GM23338 (cell line): ENCODE measurements around the gene ABCA7. TPM values are rescaled to one million over a fixed set of nuclear protein-coding genes. Genes with fewer than 3 reads are reported as not detected.

Experiments
- ATAC-seq: fragments of 200-7000 bp; cut with Tn5 transposase; 3 replicates; pipeline ENCODE4 v1.9.1; 2020
- DNase-seq: peaks from one replicate; pipeline ENCODE4 v3.0.0-alpha.2; 2015; ENCODE audit warnings: low spot score
- H2AFZ ChIP-seq: fragments of 200-600 bp; sonication (generic); 2 replicates; pipeline ENCODE4 v1.8.0; 2016; ENCODE audit warnings: antibody characterized with exemption, mild to moderate bottlenecking, moderate library complexity
- H3F3A ChIP-seq: fragments of 200-600 bp; sonication (generic); replicated peaks from 2 replicates; pipeline ENCODE4 v1.8.0; 2017; ENCODE audit warnings: antibody characterized with exemption, mixed run types, low read depth
- H3K27ac ChIP-seq: fragments of 200-600 bp; sonication (generic); 2 replicates; pipeline ENCODE4 v1.6.1; 2016; ENCODE audit warnings: low read depth
- H3K27me3 ChIP-seq: fragments of 200-600 bp; sonication (generic); 2 replicates; pipeline ENCODE4 v1.8.0; 2016; ENCODE audit warnings: mild to moderate bottlenecking, mixed run types, moderate library complexity; ENCODE audit not compliant: insufficient read depth
- H3K36me3 ChIP-seq: fragments of 200-600 bp; sonication (generic); 2 replicates; pipeline ENCODE4 v1.8.0; 2016; ENCODE audit warnings: mild to moderate bottlenecking; ENCODE audit not compliant: insufficient read depth
- H3K4me1 ChIP-seq: fragments of 200-600 bp; sonication (generic); 2 replicates; pipeline ENCODE4 v1.8.0; 2016; ENCODE audit warnings: mild to moderate bottlenecking, moderate library complexity; ENCODE audit not compliant: insufficient read depth
- H3K4me2 ChIP-seq: fragments of 200-600 bp; sonication (generic); 2 replicates; pipeline ENCODE4 v1.7.1; 2017; ENCODE audit warnings: mixed run types
- H3K4me3 ChIP-seq: fragments of 200-600 bp; sonication (generic); 2 replicates; pipeline ENCODE4 v1.6.1; 2016; ENCODE audit warnings: mixed run types
- H3K79me2 ChIP-seq: fragments of 200-600 bp; sonication (generic); replicated peaks from 2 replicates; pipeline ENCODE4 v1.8.0; 2017; ENCODE audit warnings: mild to moderate bottlenecking; ENCODE audit not compliant: insufficient read depth
- H3K9me2 ChIP-seq: fragments of 200-600 bp; sonication (generic); 2 replicates; pipeline ENCODE4 v1.8.0; 2017; ENCODE audit not compliant: insufficient read depth
- H4K20me1 ChIP-seq: fragments of 200-600 bp; sonication (generic); replicated peaks from 2 replicates; pipeline ENCODE4 v1.8.0; 2017; ENCODE audit warnings: mild to moderate bottlenecking; ENCODE audit not compliant: insufficient read depth
- H3K27ac Mint-ChIP-seq: 2 replicates; pipeline ENCODE4 v1.8.0; 2020; ENCODE audit warnings: inconsistent platforms, mild to moderate bottlenecking, moderate library complexity, mixed read lengths
- H3K27me3 Mint-ChIP-seq: 3 replicates; pipeline ENCODE4 v1.8.0; 2022; ENCODE audit warnings: low read depth, mild to moderate bottlenecking, moderate library complexity, mixed read lengths, inconsistent platforms; ENCODE audit not compliant: insufficient read depth, poor library complexity
- H3K36me3 Mint-ChIP-seq: 3 replicates; pipeline ENCODE4 v1.8.0; 2021; ENCODE audit warnings: low read depth, mild to moderate bottlenecking, inconsistent platforms, moderate library complexity, mixed read lengths
- H3K4me1 Mint-ChIP-seq: 3 replicates; pipeline ENCODE4 v1.8.0; 2020; ENCODE audit warnings: mild to moderate bottlenecking, inconsistent platforms, mixed read lengths
- H3K4me3 Mint-ChIP-seq: 3 replicates; pipeline ENCODE4 v1.8.0; 2021; ENCODE audit warnings: moderate library complexity, mild to moderate bottlenecking, inconsistent platforms, mixed read lengths
- H3K9me3 Mint-ChIP-seq: 3 replicates; pipeline ENCODE4 v1.8.0; 2020; ENCODE audit warnings: moderate library complexity, mild to moderate bottlenecking, inconsistent platforms, mixed read lengths
- CREB1 ChIP-seq: fragments of 250-450 bp; sonication (Bioruptor Pico); IDR thresholded peaks from 2 replicates; pipeline ENCODE4 v1.5.0; 2020; ENCODE audit warnings: low read depth, mild to moderate bottlenecking, moderate library complexity
- EZH2 ChIP-seq: fragments of 200-600 bp; sonication (generic); IDR thresholded peaks from one replicate; pipeline ENCODE4 v1.8.0; 2017; ENCODE audit warnings: antibody characterized with exemption, mild to moderate bottlenecking, low read depth; ENCODE audit not compliant: unreplicated experiment
- EZH2phosphoT487 ChIP-seq: fragments of 200-600 bp; sonication (generic); IDR thresholded peaks from one replicate; pipeline ENCODE4 v1.8.1; 2018; ENCODE audit warnings: antibody characterized with exemption; ENCODE audit not compliant: unreplicated experiment
- JUNB ChIP-seq: IDR thresholded peaks from one replicate; pipeline ENCODE4 v1.6.1; 2016; ENCODE audit warnings: antibody characterized with exemption; ENCODE audit not compliant: unreplicated experiment
- POLR2AphosphoS5 ChIP-seq: IDR thresholded peaks from 2 replicates; pipeline ENCODE4 v1.6.1; 2016; ENCODE audit warnings: antibody characterized with exemption, low read depth
- STAT1 ChIP-seq: IDR thresholded peaks from one replicate; pipeline ENCODE4 v1.6.1; 2016; ENCODE audit warnings: antibody characterized with exemption; ENCODE audit not compliant: unreplicated experiment
- ZNF114 ChIP-seq: fragments of 250-450 bp; sonication (Bioruptor Pico); IDR thresholded peaks from 2 replicates; pipeline ENCODE4 v1.5.0; 2020; ENCODE audit warnings: mild to moderate bottlenecking, moderate library complexity
- ZNF331 ChIP-seq: fragments of 250-450 bp; sonication (Bioruptor Pico); IDR thresholded peaks from 2 replicates; pipeline ENCODE4 v1.5.0; 2020; ENCODE audit warnings: low read depth, mild to moderate bottlenecking, moderate library complexity
- polyA plus RNA-seq: library from polyadenylated mRNA; unstranded; fragments of >200 nt; fragmentation: Nextera tagmentation; extraction: Ambion mirVana; gene quantifications from 2 replicates; pipeline ENCODE4 v1.2.1, GENCODE V29; 2016
- total RNA-seq: library from RNA; depleted of rRNA; stranded (reverse); fragments of >200 nt; shearing (Covaris generic); gene quantifications from 2 replicates; pipeline ENCODE4 v1.2.3, GENCODE V29; 2014
- TF ChIP-seq, protein P1 (sequence below): IDR thresholded peaks from 2 replicates; pipeline ENCODE4 v1.6.1; 2016; ENCODE audit warnings: antibody characterized with exemption
- TF ChIP-seq, protein P2 (sequence below): IDR thresholded peaks from one replicate; pipeline ENCODE4 v1.6.1; 2018; ENCODE audit warnings: antibody characterized with exemption; ENCODE audit not compliant: unreplicated experiment
- TF ChIP-seq, protein P3 (sequence below): fragments of 250-450 bp; sonication (Bioruptor Pico); IDR thresholded peaks from 2 replicates; pipeline ENCODE4 v1.5.0; 2020; ENCODE audit warnings: mild to moderate bottlenecking, moderate library complexity
- TF ChIP-seq, protein P4 (sequence below), 2 experiments: fragments of 200-600 bp in 1 of 2; sonication (generic) in 1 of 2; conservative IDR thresholded peaks; 2 replicates each; pipeline versions ENCODE4 v1.5.1 to v1.6.1; 2016 to 2017; ENCODE audit warnings: antibody characterized with exemption in 2 of 2, low read depth in 2 of 2, mild to moderate bottlenecking in 2 of 2, moderate library complexity in 1 of 2

ABCA7 gene
- total and polyA plus RNA-seq, 2 experiments from 2014 or later: 22.2 to 27.4 TPM

DNA sequence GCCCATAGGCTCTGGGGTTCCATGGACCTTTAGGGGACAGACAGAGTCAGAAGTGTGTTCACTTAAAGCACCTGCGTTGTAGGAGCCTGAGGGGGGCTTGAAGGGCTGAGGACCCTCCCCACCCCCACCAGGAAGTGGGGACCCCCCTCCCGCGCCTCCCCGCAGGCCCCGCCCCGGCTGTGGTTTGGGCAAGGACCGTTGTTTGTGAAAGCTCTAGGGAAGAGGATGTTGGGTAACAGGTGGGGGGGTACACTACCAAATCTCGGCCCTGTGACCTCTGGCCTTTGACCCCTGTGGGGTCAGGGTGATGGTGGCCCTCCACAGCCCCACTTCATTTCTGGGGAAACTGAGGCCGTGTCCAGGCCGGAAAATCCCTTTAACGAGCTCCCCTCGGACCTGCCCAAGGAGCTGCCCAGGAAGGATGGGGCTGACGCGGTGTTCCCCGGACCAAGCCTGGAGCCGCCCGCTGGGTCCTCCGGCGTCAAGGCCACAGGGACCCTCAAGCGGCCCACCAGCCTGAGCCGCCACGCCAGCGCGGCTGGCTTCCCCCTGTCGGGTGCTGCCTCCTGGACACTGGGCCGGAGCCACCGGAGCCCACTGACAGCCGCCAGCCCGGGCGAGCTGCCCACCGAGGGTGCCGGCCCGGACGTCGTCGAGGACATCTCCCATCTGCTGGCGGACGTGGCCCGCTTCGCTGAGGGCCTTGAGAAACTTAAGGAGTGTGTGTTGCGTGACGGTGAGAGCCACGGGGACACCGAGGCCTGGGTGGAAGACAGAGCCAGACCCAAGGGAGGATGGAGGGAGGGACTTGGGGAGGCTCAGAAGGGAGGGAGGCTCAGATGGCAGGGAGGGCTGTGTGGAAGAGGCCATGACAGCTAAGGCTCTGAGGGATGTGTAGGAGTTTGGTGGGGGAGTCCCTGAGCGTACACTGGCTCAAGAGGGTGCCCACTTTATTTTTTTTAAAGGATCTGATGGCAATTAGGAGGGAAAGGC, 28.4 kb downstream of the ABCA7 start:
- no peak for ATAC-seq
- Histone ChIP-seq H3K36me3 (no peaks in the 10 kb centered on the region), H3K79me2 (0 out of 2 replicates have a peak, but pooled peaks cover 4% of the 10 kb centered on the region), H3F3A (peaks cover 27% of the 10 kb centered on the region), H3K4me3 (peak overlapping the region; percentile 64), H3K4me1 (peaks cover 8% of the 10 kb centered on the region; the same call in 1 of the 2 replicates), H2AFZ (no peak overlapping the region), H3K9me2 (no peaks in the 10 kb centered on the region), H3K27me3 (peaks cover 19% of the 10 kb centered on the region), H3K4me2 (peak overlapping the region; percentile 85), H3K27ac (no peak overlapping the region), H4K20me1 (0 out of 2 replicates have a peak, but pooled peaks cover 3% of the 10 kb centered on the region)
- Mint-ChIP-seq H3K27me3 (peaks cover 29% of the 10 kb centered on the region), H3K4me3 (peak overlapping the region; percentile 64), H3K4me1 (peaks cover 25% of the 10 kb centered on the region), H3K36me3 (peaks cover 5% of the 10 kb centered on the region; the same call in 1 of the 3 replicates), H3K27ac (no peak overlapping the region), H3K9me3 (peaks cover 4% of the 10 kb centered on the region; the same call in 2 of the 3 replicates)
- TF ChIP-seq JUNB (no peak), ZNF331 (CRISPR knock-in tag) (no peak), EZH2 (no peak), ZNF114 (no peak), POLR2AphosphoS5 (no peak), EZH2phosphoT487 (no peak), STAT1 (no peak), CREB1 (CRISPR knock-in tag) (no peak)
- TF ChIP-seq, protein P1, sequence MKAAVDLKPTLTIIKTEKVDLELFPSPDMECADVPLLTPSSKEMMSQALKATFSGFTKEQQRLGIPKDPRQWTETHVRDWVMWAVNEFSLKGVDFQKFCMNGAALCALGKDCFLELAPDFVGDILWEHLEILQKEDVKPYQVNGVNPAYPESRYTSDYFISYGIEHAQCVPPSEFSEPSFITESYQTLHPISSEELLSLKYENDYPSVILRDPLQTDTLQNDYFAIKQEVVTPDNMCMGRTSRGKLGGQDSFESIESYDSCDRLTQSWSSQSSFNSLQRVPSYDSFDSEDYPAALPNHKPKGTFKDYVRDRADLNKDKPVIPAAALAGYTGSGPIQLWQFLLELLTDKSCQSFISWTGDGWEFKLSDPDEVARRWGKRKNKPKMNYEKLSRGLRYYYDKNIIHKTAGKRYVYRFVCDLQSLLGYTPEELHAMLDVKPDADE: no peak
- TF ChIP-seq, protein P2, sequence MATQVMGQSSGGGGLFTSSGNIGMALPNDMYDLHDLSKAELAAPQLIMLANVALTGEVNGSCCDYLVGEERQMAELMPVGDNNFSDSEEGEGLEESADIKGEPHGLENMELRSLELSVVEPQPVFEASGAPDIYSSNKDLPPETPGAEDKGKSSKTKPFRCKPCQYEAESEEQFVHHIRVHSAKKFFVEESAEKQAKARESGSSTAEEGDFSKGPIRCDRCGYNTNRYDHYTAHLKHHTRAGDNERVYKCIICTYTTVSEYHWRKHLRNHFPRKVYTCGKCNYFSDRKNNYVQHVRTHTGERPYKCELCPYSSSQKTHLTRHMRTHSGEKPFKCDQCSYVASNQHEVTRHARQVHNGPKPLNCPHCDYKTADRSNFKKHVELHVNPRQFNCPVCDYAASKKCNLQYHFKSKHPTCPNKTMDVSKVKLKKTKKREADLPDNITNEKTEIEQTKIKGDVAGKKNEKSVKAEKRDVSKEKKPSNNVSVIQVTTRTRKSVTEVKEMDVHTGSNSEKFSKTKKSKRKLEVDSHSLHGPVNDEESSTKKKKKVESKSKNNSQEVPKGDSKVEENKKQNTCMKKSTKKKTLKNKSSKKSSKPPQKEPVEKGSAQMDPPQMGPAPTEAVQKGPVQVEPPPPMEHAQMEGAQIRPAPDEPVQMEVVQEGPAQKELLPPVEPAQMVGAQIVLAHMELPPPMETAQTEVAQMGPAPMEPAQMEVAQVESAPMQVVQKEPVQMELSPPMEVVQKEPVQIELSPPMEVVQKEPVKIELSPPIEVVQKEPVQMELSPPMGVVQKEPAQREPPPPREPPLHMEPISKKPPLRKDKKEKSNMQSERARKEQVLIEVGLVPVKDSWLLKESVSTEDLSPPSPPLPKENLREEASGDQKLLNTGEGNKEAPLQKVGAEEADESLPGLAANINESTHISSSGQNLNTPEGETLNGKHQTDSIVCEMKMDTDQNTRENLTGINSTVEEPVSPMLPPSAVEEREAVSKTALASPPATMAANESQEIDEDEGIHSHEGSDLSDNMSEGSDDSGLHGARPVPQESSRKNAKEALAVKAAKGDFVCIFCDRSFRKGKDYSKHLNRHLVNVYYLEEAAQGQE: no peak
- TF ChIP-seq, protein P3, sequence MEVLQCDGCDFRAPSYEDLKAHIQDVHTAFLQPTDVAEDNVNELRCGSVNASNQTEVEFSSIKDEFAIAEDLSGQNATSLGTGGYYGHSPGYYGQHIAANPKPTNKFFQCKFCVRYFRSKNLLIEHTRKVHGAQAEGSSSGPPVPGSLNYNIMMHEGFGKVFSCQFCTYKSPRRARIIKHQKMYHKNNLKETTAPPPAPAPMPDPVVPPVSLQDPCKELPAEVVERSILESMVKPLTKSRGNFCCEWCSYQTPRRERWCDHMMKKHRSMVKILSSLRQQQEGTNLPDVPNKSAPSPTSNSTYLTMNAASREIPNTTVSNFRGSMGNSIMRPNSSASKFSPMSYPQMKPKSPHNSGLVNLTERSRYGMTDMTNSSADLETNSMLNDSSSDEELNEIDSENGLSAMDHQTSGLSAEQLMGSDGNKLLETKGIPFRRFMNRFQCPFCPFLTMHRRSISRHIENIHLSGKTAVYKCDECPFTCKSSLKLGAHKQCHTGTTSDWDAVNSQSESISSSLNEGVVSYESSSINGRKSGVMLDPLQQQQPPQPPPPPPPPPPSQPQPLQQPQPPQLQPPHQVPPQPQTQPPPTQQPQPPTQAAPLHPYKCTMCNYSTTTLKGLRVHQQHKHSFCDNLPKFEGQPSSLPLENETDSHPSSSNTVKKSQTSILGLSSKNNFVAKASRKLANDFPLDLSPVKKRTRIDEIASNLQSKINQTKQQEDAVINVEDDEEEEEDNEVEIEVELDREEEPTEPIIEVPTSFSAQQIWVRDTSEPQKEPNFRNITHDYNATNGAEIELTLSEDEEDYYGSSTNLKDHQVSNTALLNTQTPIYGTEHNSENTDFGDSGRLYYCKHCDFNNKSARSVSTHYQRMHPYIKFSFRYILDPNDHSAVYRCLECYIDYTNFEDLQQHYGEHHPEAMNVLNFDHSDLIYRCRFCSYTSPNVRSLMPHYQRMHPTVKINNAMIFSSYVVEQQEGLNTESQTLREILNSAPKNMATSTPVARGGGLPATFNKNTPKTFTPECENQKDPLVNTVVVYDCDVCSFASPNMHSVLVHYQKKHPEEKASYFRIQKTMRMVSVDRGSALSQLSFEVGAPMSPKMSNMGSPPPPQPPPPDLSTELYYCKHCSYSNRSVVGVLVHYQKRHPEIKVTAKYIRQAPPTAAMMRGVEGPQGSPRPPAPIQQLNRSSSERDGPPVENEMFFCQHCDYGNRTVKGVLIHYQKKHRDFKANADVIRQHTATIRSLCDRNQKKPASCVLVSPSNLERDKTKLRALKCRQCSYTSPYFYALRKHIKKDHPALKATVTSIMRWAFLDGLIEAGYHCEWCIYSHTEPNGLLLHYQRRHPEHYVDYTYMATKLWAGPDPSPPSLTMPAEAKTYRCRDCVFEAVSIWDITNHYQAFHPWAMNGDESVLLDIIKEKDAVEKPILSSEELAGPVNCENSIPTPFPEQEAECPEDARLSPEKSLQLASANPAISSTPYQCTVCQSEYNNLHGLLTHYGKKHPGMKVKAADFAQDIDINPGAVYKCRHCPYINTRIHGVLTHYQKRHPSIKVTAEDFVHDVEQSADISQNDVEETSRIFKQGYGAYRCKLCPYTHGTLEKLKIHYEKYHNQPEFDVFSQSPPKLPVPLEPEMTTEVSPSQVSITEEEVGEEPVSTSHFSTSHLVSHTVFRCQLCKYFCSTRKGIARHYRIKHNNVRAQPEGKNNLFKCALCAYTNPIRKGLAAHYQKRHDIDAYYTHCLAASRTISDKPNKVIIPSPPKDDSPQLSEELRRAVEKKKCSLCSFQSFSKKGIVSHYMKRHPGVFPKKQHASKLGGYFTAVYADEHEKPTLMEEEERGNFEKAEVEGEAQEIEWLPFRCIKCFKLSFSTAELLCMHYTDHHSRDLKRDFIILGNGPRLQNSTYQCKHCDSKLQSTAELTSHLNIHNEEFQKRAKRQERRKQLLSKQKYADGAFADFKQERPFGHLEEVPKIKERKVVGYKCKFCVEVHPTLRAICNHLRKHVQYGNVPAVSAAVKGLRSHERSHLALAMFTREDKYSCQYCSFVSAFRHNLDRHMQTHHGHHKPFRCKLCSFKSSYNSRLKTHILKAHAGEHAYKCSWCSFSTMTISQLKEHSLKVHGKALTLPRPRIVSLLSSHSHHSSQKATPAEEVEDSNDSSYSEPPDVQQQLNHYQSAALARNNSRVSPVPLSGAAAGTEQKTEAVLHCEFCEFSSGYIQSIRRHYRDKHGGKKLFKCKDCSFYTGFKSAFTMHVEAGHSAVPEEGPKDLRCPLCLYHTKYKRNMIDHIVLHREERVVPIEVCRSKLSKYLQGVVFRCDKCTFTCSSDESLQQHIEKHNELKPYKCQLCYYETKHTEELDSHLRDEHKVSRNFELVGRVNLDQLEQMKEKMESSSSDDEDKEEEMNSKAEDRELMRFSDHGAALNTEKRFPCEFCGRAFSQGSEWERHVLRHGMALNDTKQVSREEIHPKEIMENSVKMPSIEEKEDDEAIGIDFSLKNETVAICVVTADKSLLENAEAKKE (CRISPR knock-in tag): no peak
- TF ChIP-seq, protein P4, sequence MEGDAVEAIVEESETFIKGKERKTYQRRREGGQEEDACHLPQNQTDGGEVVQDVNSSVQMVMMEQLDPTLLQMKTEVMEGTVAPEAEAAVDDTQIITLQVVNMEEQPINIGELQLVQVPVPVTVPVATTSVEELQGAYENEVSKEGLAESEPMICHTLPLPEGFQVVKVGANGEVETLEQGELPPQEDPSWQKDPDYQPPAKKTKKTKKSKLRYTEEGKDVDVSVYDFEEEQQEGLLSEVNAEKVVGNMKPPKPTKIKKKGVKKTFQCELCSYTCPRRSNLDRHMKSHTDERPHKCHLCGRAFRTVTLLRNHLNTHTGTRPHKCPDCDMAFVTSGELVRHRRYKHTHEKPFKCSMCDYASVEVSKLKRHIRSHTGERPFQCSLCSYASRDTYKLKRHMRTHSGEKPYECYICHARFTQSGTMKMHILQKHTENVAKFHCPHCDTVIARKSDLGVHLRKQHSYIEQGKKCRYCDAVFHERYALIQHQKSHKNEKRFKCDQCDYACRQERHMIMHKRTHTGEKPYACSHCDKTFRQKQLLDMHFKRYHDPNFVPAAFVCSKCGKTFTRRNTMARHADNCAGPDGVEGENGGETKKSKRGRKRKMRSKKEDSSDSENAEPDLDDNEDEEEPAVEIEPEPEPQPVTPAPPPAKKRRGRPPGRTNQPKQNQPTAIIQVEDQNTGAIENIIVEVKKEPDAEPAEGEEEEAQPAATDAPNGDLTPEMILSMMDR (conservative IDR thresholded peaks at IDR 0.05; ENCODE audit: low read depth in 2 of 2): no peak
- DNase-seq: no peak
